Thyroid gland (tissue), 4 donors: ENCODE results near the gene SEPTIN11.

Experiments used
- CTCF ChIP-seq, 6 experiments: fragments of 200-600 bp in 3 of 6; fragments of 450-650 bp in 3 of 6; sonication (generic) in 3 of 6; IDR thresholded peaks; one replicate each; pipeline ENCODE4 v1.5.1; 2016 to 2019; ENCODE audit warnings: antibody characterized with exemption in 6 of 6, mild to moderate bottlenecking in 2 of 6, inconsistent platforms in 1 of 6, moderate library complexity in 1 of 6
- POLR2A ChIP-seq, 2 donors: fragments of 450-650 bp; IDR thresholded peaks; one replicate each; pipeline ENCODE4 v1.6.1; 2017; ENCODE audit warnings: antibody characterized with exemption in 2 of 2, mild to moderate bottlenecking in 2 of 2, moderate library complexity in 1 of 2

GRCh38 chr4:76977113-76977512 is 27.6 kb downstream of the SEPTIN11 start:
- TF ChIP-seq CTCF (IDR thresholded peaks at IDR 0.05) (no peak), POLR2A (IDR thresholded peaks at IDR 0.05) (no peak)
